Muscle of arm (tissue), 12 donors: Measurements from ENCODE around the gene CYSTM1. TPM values are rescaled to one million over a fixed set of nuclear protein-coding genes. Genes with fewer than 3 reads are reported as not detected.

Experiments
- DNase-seq: peaks from one replicate; pipeline ENCODE4 v3.0.0-alpha.2; 2013
- polyA plus RNA-seq, 12 donors: library from polyadenylated mRNA; unstranded; fragments of 120-200 nt; gene quantifications; one replicate each; pipeline ENCODE4 v1.2.1, GENCODE V29; 2013; ENCODE audit not compliant: insufficient read length in 12 of 12

Gene CYSTM1
- polyA plus RNA-seq, 12 donors = 18.3 to 55.8 (median 31.0) TPM; not detected in 1

DNA sequence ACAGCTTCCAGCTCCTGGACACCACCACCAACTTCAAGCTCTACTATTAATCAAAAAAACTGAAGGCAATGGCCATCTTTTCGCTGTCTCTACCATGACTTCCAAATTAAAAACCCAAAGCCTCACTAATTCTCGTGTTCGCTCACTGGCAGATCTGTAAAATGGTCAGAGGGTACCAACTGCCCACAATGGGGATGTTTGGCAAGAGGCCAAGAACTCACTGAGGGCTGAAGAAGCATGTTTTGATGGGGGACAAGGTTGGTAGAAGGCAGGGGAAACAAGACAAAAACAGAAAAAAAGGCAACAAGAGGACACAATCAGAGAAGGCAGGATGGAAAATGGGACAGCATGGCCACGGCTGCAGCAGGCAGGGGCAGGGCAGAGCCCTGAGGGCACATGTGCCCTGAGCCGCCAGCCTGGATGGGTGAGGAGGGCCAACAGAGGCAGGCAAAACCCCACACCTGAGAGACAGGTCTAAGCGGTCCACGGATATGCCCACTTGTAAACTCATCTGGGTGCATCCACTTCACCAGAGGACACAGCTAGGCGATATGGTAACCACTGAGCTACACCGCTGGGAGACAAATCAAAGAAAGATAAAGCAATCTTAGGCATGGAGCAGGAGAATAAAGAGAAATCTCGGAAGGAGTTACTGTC, 77.6 kb downstream of the CYSTM1 start:
- no peak for DNase-seq

DNA sequence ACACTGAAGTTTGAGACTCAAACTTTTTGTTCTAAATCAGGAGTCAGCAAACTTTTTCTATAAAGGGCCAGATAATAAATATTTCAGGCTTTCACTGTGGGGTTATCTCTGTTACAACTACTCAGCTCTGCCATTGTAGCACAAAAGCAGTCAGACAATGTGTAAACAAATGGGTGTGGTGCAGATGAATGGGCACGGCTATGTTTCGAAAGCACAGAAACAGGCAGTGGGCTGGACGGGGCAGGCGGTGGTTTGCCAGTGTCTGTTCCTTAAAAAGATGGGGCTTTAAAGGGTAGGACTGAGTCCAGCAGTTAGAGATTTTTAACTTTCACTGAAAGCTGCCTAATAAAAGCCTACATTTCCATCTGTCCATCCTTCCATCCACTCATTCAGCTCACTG, 79.0 kb downstream of the CYSTM1 start:
- no peak for DNase-seq

DNA sequence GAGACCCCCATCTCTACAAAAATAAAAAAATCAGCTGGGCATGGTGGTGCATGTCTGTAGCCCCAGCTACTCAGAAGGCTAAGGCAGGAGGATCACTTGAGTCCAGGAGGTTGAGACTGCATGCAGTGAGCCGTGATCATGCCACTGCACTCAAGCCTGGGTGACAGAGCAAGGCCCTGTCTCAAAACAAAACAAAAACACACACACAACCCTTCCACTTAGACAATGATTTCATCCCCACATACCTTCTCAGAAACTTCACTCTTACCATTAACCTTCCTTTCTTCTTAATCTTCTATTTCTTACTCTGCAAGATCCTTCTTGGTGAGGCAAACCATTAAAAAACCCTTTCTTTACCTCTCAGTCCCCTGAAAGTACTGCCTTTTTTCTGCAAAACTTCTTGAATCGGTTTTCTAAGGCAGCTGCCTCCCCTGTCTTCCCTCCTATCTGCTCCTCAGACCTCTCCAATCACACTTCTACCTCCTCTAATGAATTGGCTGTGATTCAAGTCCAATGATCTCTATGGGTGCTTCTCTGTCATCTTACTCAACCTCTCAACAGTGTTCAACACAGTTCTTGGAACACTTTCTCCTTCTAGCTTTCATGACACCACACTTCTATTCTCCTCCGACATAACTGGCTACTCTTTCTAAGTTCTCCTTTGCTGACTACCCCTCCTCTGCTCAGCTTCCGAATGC, 80.6 kb downstream of the CYSTM1 start:
- no peak for DNase-seq

DNA sequence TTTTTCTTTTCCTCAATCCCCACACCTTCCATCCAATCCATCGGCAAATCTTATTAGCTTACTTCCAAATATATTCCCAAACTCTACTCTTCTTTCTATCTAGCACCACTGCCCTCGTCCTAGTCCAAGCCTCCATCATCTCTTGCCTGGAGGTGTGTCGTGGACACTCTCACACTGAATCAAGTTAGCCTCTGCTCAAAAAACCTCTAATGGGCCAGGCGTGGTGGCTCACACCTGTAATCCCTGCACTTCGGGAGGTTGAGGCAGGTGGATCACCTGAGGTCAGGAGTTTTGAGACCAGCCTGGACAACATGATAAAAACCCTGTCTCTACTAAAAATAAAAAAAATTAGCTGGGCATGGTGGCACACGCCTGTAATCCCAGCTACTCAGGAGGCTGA, 81.7 kb downstream of the CYSTM1 start:
- no peak for DNase-seq

DNA sequence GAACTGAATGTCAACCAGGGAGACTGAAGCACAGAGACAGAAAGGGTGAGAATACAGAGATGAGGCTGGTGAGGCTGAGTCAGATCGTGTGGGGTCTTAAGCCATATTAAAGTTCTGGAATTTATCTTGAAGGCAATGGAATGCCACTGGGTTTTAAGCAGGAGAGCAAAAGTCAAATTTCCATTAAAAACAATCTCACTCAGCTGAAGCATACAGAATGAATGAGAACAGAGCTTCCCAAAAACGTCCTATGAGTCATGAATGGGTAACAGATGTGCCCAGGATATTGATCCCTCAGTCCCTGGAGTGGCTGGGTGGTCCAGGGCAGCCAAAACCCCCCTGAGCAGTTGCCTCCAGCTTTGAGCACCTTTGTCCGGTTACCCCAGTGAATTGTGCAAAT, 83.0 kb downstream of the CYSTM1 start:
- no peak for DNase-seq

DNA sequence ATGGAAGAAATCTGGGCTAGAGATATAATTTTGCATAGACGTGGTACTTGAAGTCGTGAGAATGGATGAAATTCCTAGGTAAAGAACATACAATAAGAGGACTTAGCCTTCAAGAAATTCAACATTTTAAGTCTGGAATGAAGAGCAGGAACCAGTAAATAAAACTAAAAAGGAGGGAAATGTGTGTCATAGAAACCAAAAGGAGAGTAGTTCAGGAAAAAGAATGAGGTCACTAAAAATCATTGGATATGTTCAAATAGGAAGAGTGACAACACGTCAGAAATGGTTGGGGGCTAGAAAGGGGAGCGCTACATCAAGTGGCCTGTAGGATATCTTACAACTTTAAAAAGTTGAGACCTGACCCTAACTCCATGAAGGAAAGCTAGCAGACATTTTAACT, 83.9 kb downstream of the CYSTM1 start:
- DNase-seq = no peak

DNA sequence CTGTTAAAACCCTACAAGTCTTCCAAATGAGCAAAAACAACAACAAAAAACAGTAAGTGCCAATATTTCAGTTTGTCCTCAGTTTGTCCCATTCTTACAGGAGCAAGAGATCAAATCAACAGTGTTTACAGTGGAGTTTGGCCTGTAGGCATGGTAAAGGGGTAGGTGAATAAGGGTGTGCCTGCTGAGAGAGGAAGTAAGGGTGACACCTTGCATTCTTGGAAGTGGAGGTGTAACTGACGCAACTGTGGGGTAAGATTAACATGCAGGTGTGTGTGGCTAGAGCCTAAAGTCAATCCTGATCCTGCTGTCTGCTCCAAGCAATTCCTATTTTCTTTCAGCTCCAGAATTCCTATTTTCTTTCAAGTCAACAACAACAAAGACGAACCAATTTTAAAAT, 84.5 kb downstream of the CYSTM1 start:
- no peak for DNase-seq

DNA sequence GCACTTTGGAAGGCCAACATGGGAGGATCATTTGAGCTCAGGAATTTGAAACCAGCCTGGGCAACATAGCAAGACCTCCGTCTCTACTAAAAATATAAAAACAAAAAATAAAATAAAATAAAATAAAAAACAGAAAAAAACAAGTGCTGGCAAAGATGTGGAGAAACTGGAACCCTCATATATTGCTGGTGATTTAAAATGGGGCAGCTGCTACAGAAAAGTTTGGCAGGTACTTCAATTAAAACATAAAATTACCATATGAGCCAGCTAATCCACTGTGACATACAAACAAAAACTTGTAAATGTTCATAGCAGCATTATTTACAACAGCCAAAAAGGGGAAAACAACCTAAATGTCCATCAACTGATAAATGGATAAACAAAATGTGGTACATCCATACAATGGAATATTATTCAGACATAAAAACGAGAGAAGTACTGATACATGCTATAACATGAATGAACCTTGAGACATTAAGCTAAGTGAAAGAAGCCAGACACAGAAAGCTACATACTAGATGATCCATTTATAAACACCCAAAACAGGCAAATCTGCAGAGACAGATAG, 85.2 kb downstream of the CYSTM1 start:
- no peak for DNase-seq

DNA sequence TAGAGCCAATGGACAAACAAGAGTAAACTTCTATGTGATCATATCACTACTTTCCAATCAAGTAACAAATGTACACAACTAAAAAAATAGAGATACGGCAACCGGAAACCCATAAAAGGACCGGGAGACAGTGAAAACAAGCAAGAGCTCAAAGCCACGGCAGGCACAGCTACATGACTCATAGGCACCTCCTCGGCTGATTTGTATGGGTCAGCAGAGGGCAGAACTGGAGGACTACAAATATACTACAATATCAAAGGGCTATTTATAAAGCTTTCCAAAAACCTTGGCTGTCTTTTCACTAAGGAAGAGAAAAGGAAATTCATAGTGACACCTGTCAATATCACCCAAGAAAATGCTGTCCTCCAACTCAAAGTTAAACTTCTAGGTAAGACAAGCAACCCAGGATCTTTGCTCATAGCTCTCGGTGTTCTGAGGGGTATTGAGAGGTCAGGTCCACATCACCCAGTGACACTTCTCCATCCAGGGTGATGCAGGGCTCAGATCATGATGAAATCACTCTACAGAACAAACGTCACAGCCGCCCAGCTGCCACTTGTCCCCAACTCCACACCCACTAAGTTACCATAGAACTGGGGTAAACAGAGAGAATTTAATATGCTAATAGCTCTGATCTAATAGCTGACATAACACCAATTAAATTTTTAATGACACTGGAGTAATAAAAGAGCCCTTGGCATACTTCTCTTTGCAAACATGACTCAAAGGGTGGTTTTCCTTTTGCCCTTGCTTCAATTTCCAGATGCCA, 86.6 kb downstream of the CYSTM1 start:
- DNase-seq = no peak

DNA sequence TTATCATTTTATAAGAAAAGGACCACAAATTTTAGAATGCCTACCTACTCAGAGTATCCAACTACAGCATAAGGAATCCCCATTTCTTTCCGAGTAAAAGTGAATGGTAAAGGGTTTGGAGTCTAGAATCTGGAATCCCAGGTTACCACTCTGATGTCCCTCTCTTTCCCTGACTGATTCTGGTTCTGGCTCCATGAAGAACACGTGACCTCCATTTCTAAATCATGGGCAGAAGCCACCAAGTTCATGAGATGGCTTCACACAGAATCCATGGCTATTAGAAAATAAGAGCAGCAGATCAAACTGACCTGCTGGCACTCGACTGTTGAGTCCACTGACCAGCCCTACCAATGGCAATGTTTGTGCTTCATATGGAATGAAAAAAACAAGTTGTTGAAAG, 87.2 kb downstream of the CYSTM1 start:
- DNase-seq = no peak

DNA sequence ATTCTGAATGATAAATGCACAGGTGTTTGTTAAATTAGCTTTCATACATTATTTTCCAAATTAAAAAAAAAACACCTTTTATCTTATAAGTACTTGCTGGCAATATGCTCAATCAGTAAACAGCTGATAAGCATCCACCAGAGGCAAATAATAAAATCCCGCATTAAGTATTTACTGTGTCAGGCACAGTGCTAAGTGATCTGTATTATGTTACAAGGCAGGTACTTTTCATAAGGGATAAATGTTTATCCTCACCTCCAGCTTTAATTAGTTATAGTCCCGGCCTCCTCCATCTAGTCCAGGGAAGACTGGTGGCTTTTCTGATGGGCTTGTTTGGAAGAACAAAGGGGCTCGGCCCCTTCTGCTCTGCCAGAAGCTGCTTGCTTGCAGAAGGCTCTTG, 87.9 kb downstream of the CYSTM1 start:
- DNase-seq = no peak

DNA sequence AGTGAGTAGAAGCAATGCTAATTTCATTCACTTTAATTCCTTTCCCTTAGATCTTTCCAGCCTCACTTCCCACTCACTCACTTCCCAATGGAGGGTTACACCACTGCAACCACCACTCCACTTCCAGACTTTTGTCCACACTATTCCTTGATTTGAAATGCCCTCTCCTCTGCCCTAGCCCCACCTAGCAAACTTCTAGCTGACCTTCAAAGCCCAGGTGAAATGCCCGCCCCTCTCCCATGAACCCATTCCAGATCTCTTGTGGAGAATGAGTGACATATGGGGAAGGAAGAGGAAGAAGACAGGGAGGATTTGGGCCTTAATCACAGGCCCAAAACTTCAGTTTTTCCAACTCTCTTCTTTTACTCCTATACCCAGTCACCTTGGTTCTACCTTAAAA, 90.9 kb downstream of the CYSTM1 start:
- DNase-seq = no peak

DNA sequence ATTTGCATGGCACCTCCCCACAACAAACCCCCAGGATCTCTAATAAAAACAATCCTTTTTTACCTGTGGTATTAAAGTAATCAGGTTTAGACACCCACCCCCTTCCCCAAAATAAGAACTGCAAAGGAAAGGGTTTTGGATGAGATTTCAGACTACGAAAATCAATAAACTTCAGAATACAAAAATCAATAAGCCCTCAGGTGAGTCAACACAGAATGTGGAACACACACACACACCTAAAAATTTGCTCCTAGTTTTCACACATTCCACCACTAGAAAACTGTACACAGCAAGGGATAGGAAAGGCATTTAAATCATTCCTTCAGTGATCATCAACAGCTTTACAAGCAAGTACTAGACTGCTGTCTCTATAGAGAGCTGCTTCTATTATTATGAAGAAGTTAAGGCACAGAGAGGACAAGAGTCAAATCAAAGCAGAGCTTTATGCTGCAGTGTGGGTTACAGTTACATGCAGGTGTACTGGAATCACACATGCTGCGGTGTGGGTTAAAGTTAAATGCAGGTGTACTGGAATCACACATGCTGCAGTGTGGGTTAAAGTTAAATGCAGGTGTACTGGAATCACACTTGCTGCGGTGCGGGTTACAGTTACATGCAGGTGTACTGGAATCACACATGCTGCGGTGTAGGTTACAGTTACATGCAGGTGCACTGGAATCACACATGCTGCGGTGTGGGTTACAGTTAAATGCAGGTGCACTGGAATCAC, 91.6 kb downstream of the CYSTM1 start:
- DNase-seq = no peak

DNA sequence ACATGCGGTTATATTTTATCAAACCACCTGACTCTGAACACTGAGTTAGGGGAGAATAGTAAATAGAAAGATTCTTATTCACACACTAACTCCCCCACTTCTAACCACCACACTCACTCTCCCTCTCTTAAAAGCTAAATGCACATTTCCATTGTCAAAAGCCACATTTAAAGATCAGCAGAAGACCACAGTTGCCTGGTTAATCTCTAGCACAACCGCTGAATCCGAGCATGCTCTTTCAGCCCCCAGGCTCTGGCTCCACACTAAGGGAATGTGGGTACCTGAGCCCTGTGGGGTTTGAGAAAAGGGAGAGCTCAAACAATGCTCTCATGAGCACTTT, 92.2 kb downstream of the CYSTM1 start:
- DNase-seq = no peak

DNA sequence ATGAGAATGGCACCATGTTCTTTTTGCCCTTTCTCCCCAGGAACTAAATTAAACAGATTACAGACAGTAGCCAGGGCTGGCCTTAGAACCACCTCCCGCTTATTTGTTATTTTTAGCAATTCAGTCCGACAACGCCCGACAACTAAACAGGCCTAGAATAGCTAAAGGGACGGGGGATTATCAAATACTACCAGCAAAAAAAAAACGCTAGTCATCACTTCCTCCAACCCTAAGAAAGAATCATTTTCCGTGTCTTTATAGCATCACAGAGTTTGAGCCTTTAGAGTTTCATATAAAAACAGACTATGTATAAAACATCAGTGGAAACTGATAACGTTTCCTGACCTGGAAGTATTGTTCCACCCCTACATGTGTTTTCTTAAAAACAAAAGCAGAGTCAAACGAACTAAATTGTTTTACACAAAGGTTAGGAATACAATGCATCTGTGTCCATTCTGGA, 92.6 kb downstream of the CYSTM1 start:
- DNase-seq = no peak

DNA sequence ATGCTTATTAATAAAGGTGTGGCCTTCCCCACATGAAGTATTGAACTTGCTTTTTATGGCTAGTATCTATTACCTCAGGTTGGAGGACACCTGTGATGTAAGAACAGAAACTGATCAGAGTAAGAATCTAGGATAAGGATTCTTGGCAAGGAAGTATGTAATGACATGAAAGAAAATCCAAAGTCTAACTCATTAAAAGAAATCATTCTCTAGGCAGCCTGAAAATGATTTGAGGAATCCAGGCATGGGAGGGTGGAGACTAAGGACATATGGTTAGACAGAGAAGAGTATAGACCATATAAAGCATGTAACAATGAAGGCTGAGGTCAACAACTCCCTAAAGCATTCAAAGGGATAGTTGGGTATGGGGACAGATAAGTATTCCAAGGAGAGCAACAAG, 95.0 kb downstream of the CYSTM1 start:
- DNase-seq = no peak

DNA sequence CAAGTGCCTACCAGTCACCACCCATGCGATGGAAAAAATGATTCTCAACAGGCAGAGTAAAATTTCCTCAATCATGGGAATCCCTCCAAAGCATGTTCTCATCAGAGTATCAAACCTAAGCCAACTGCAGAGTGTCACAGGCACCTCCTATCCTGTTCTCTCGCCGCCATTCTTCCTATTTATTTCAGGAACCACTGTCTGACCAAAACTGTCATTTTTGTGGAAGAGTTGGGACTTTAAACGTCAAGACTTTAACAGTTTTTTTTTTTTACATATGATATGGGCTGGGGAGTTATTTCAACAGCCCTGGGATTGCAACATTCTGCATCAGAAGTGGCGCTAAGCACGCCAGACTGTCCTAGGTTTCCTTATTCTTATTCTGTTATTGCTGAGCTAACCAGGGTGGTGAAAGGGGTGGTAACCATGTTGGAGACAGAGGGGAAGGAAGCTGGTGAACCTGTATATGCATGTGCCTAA, 98.5 kb downstream of the CYSTM1 start:
- no peak for DNase-seq

DNA sequence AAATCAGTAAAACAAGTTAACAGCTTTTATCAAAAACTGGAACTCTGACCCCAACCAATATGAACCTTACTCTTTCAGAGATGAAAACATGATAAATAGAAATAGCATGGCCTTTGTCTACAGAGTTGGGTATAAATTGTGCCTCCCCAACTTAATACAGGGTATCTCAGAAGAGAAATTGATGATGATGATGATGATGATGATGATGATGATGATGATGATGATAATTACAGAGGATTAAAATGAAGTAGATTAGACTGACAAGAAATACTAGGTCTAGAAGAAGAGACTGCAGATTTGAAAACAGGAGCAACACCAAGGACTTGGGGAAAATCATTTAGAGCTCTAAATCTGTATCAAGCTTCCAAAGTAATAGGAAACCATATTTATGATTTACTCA, 100.8 kb downstream of the CYSTM1 start:
- DNase-seq = no peak

DNA sequence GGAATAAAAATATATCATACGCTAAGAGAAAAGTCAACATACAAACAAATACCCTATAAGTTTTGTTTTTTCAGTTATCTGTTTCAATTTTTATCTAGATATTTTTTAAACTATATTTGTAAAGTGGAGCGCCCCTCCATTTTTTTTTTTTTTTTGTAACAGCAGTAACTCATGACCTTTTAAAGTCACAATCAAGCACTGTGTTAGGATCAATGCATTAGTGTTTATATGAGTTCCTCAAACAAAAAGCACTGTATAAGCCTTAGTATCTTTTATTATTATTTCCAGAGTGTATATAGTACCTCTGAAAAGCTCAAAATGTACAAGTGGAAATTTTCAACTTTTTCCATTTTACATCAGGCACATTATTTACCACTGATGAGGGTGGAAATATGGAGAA, 107.3 kb downstream of the CYSTM1 start:
- no peak for DNase-seq

DNA sequence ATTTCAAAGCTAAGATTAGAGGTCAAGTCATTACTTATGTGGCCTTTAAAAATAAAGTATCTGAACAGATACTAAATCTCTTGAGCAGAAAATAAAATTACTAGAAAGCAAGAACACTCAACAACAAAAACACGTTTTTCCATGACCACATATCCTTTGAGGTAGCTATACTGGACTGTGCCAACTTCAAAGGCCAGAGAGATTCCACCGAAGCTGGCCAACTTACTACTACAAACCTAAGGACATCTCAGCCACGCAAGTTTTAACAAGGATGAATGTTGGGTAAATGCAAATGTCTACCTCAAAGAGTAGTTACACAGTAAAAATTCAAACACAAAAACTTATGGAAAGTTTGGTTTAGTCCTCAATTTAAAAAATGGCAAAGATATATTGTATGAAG, 109.0 kb downstream of the CYSTM1 start:
- DNase-seq = no peak

DNA sequence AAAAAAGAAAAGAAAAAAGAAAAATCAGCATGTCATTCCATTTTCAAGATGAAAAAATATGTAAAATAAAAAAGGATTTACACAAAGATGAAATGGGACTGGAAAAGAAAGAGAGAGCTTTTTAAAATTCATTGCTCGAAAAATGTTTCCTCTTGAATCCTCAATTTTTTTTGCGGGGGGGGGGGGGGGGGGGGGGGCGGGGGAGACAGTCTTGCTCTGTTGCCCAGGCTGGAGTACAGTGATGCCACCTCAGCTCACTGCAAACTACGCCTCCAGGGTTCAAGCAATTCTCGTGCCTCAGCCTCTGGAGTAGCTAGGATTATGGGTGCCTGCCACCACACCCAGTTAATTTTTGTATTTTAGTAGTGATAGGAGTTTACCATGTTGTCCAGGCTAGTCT, 111.4 kb downstream of the CYSTM1 start:
- no peak for DNase-seq
